T-cell (primary cell): Measurements from ENCODE around the gene MED17. TPM values are rescaled to one million over a fixed set of nuclear protein-coding genes. Genes with fewer than 3 reads are reported as not detected.
"Not testable (repeated sequence)": the region's sequence is repeated elsewhere in the genome, so short reads cannot be mapped to it uniquely, and the experiment has no call there.

Experiments used
- ATAC-seq, 4 experiments: fragments of 200-7000 bp in 3 of 4; fragments of 150-1000 bp in 1 of 4; cut with Tn5 transposase; replicated peaks in 1 of 4; 1 replicate in 3 of 4; 2 replicates in 1 of 4; pipeline ENCODE4 v1.10.0; 2021; ENCODE audit warnings: moderate library complexity in 3 of 4, mild to moderate bottlenecking in 2 of 4, moderate number of reproducible peaks in 1 of 4
- CTCF ChIA-PET, 2 donors: fragments of 300-600 bp; sonication (Branson Sonifier 250); formaldehyde crosslinking; loops; one replicate each; lab custom pipeline; 2022; ENCODE audit warnings: antibody characterized with exemption in 2 of 2; lab: Charles Lee
- POLR2A ChIA-PET, 2 donors: fragments of 300-600 bp; sonication (Branson Sonifier 250); formaldehyde crosslinking; loops; one replicate each; lab custom pipeline; 2022; ENCODE audit warnings: antibody characterized with exemption in 2 of 2; lab: Charles Lee
- DNase-seq, 35 experiments: peaks; one replicate each; pipeline versions ENCODE4 v3.0.0 to v3.0.0-alpha.2; 2013 to 2023
- H3K27ac ChIP-seq: one replicate; pipeline ENCODE4 v1.5.1; 2013; ENCODE audit warnings: low read length
- H3K27me3 ChIP-seq, 2 experiments: replicated peaks in 1 of 2; 1 replicate in 1 of 2; 2 replicates in 1 of 2; pipeline versions ENCODE4 v1.6.1 to v1.7.0; 2013; ENCODE audit warnings: low read length in 1 of 2, mixed read lengths in 1 of 2; ENCODE audit not compliant: control insufficient read depth in 2 of 2, insufficient read depth in 2 of 2; ENCODE audit errors: extremely low read depth in 1 of 2
- H3K36me3 ChIP-seq, 2 donors: 1 replicate in 1 of 2; 2 replicates in 1 of 2; pipeline versions ENCODE4 v1.6.1 to v1.7.0; 2013; ENCODE audit warnings: low read length in 1 of 2; ENCODE audit not compliant: control insufficient read depth in 2 of 2, insufficient read depth in 1 of 2; ENCODE audit errors: extremely low read depth in 1 of 2
- H3K4me1 ChIP-seq, 2 experiments: 1 replicate in 1 of 2; 2 replicates in 1 of 2; pipeline versions ENCODE4 v1.6.1 to v1.7.0; 2013; ENCODE audit warnings: low read length in 2 of 2, mixed read lengths in 1 of 2; ENCODE audit not compliant: insufficient read depth in 2 of 2, control insufficient read depth in 1 of 2; ENCODE audit errors: extremely low read depth in 1 of 2
- H3K4me3 ChIP-seq, 2 donors: 1 replicate in 1 of 2; 2 replicates in 1 of 2; pipeline versions ENCODE4 v1.5.1 to v1.7.0; 2013; ENCODE audit warnings: mild to moderate bottlenecking in 2 of 2, low read length in 1 of 2, moderate library complexity in 1 of 2; ENCODE audit not compliant: control insufficient read depth in 1 of 2; ENCODE audit errors: extremely low read depth in 1 of 2
- H3K9me3 ChIP-seq: 2 replicates; pipeline ENCODE4 v1.7.0; 2013
- H3K27ac Mint-ChIP-seq, 2 donors: one replicate each; pipeline ENCODE4 v1.8.0; 2020 to 2021; ENCODE audit warnings: mild to moderate bottlenecking in 2 of 2, mixed read lengths in 2 of 2
- H3K27me3 Mint-ChIP-seq, 2 donors: one replicate each; pipeline ENCODE4 v1.8.0; 2021 to 2022; ENCODE audit warnings: mixed read lengths in 2 of 2
- H3K36me3 Mint-ChIP-seq: one replicate; pipeline ENCODE4 v1.8.0; 2021; ENCODE audit warnings: mixed read lengths
- H3K4me1 Mint-ChIP-seq, 3 donors: one replicate each; pipeline ENCODE4 v1.8.0; 2020 to 2022; ENCODE audit warnings: mixed read lengths in 3 of 3, mild to moderate bottlenecking in 1 of 3
- H3K4me3 Mint-ChIP-seq, 3 donors: one replicate each; pipeline ENCODE4 v1.8.0; 2020 to 2022; ENCODE audit warnings: mild to moderate bottlenecking in 3 of 3, mixed read lengths in 3 of 3, moderate library complexity in 3 of 3
- H3K9me3 Mint-ChIP-seq, 3 donors: one replicate each; pipeline ENCODE4 v1.8.0; 2020 to 2022; ENCODE audit warnings: mixed read lengths in 3 of 3
- WGBS: methylation state at CpG from one replicate; pipeline ENCODE4 v1.1.5; 2013; ENCODE audit warnings: missing lambda C conversion rate; ENCODE audit not compliant: insufficient coverage; 5-methylcytosine and 5-hydroxymethylcytosine counted together
- total RNA-seq, 35 experiments: library from RNA in 6 of 35; stranded (reverse) in 6 of 35; fragments of 120-200 nt in 1 of 35; gene quantifications; one replicate each; pipeline versions ENCODE4 v1.2.1 to v1.2.4 and lab custom pipeline; 2013 to 2026

Gene MED17
- total RNA-seq, 5 donors from 2014 or later (not counting 1 experiment from before 2014, with no cell fraction given): 64.1 to 71.7 (median 67.1) TPM

DNA sequence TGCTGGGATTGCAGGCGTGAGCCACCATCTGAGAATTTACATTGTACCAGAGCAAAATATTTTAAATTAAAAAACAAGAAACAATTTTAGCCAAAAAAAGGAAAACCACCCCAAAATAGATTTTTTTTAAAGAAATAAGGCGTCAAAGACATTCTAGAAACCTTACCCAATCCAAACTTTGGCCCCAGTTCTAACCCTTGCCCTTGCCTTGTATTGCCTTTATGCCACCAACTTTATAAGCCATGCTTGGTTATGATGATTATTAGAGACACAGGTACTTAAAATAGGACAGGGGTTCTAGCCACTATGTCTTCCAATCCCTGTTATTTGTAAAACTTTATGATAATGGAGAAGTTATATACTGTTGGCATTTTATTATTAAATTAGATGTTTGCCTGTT, 30.8 kb upstream of the MED17 start:
- Histone ChIP-seq H3K27ac (no peak overlapping the region), H3K27me3 (no peaks in the 10 kb centered on the region), H3K4me1 (no peaks in the 10 kb centered on the region), H3K9me3 (no peaks in the 10 kb centered on the region), H3K36me3 (peaks cover 11 to 45% of the 10 kb centered on the region in 2 donors), H3K4me3 (no peak overlapping the region)
- ATAC-seq: no peak
- H3K36me3 Mint-ChIP-seq: peaks cover 42% of the 10 kb centered on the region
- H3K4me3 Mint-ChIP-seq: no peak overlapping the region
- H3K4me1 Mint-ChIP-seq: peaks cover 0 to 3% (median under 1%) of the 10 kb centered on the region in 3 donors
- no peaks in the 10 kb centered on the region for H3K27me3 Mint-ChIP-seq
- POLR2A ChIA-PET: interaction anchor here in 1 of 2 donors (0.6 kb wide), 1 partner anchor 13 kb away, joined by 3 read pairs; no protein-coding TSS in a partner anchor
- no peaks in the 10 kb centered on the region for H3K9me3 Mint-ChIP-seq
- WGBS: no CpG with 5 or more reads among the region's 2 CpGs
- no peak for DNase-seq
- H3K27ac Mint-ChIP-seq: no peak overlapping the region
- CTCF ChIA-PET: no interaction called here

DNA sequence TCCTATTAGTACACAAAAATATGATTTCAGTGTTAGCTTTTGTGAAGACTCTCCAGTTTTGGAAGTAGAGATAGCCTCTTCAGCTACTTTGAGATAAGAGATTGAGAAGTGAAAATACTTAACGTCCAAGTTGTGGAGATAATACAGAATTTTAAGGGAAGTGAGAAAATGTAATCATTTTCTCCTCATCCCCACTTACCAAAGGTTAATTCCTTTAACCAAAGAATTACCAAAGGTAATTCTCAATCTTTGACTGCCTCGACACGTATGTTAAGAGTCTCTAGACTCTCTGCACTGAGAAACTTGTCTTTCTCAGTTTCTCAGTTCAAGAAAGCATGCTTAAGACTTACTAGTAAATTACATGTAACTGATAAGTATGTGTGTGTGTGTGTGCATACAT, 27.3 kb upstream of the MED17 start:
- no peaks in the 10 kb centered on the region for H3K9me3 Mint-ChIP-seq
- peaks cover 0 to 3% (median 0%) of the 10 kb centered on the region in 3 donors for H3K4me1 Mint-ChIP-seq
- Histone ChIP-seq H3K9me3 (no peaks in the 10 kb centered on the region), H3K4me1 (no peaks in the 10 kb centered on the region), H3K27me3 (no peaks in the 10 kb centered on the region), H3K36me3 (peaks cover 15 to 60% of the 10 kb centered on the region in 2 donors), H3K4me3 (no peak overlapping the region), H3K27ac (no peak overlapping the region)
- ATAC-seq: no peak
- WGBS: no CpG with 5 or more reads among the region's 3 CpGs
- POLR2A ChIA-PET: interaction anchor here in 1 of 2 donors (0.6 kb wide), 1 partner anchor 19 kb away, joined by 4 read pairs; no protein-coding TSS in a partner anchor
- H3K27me3 Mint-ChIP-seq: no peaks in the 10 kb centered on the region
- no peak overlapping the region for H3K4me3 Mint-ChIP-seq
- CTCF ChIA-PET: no interaction called here
- no peak overlapping the region for H3K27ac Mint-ChIP-seq
- peaks cover 44% of the 10 kb centered on the region for H3K36me3 Mint-ChIP-seq
- no peak for DNase-seq

- no peaks in the 10 kb centered on the region for H3K27me3 Mint-ChIP-seq
- no peaks in the 10 kb centered on the region for H3K9me3 Mint-ChIP-seq
- CTCF ChIA-PET: no interaction called here
- no peak overlapping the region for H3K4me3 ChIP-seq
- no peak for ATAC-seq
- peaks cover 0 to 1% (median 0%) of the 10 kb centered on the region in 3 donors for H3K4me1 Mint-ChIP-seq
- H3K36me3 ChIP-seq: peaks cover 15 to 61% of the 10 kb centered on the region in 2 donors
- H3K27me3 ChIP-seq: no peaks in the 10 kb centered on the region
- 100% methylated on average over 1 of the region's 3 CpGs for WGBS
- no peaks in the 10 kb centered on the region for H3K9me3 ChIP-seq
- no peak overlapping the region for H3K27ac Mint-ChIP-seq
- no peaks in the 10 kb centered on the region for H3K4me1 ChIP-seq
- H3K27ac ChIP-seq: no peak overlapping the region
- POLR2A ChIA-PET: no interaction called here
- no peak overlapping the region for H3K4me3 Mint-ChIP-seq
- DNase-seq: no peak
- peaks cover 41% of the 10 kb centered on the region for H3K36me3 Mint-ChIP-seq
Observed at GRCh38 chr11:93757301-93757700, 26.8 kb upstream of the MED17 start.

- CTCF ChIA-PET: no interaction called here
- Mint-ChIP-seq H3K4me3 (no peak overlapping the region), H3K4me1 (no peaks in the 10 kb centered on the region), H3K27me3 (no peaks in the 10 kb centered on the region), H3K27ac (no peak overlapping the region), H3K9me3 (no peaks in the 10 kb centered on the region), H3K36me3 (peaks cover 41% of the 10 kb centered on the region)
- POLR2A ChIA-PET: no interaction called here
- DNase-seq: no peak
- H3K36me3 ChIP-seq: peaks cover 12 to 66% of the 10 kb centered on the region in 2 donors
- no peak for ATAC-seq
- no peak overlapping the region for H3K27ac ChIP-seq
- no peaks in the 10 kb centered on the region for H3K27me3 ChIP-seq
- no peaks in the 10 kb centered on the region for H3K4me1 ChIP-seq
- no peak overlapping the region for H3K4me3 ChIP-seq
- H3K9me3 ChIP-seq: no peaks in the 10 kb centered on the region
- WGBS: 97% methylated on average over 34 of the region's 38 CpGs
Observed at GRCh38 chr11:93757924-93758865, 25.9 kb upstream of the MED17 start.

DNA sequence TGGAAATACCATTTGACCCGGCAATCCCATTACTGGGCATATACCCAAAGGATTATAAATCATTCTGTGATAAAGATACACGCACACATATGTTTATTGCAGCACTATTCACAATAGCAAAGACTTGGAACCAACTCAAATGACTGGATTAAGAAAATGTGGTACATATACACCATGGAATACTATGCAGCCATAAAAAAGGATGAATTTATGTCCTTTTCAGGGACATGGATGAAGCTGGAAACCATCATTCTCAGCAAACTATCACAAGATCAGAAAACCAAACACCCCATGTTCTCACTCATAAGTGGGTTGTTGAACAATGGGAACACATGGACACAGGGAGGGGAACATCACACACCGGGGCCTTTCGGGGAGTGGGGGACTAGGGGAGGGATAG, 25.0 kb upstream of the MED17 start:
- H3K9me3 Mint-ChIP-seq, CTCF ChIA-PET, H3K27ac ChIP-seq, H3K4me3 ChIP-seq, H3K4me3 Mint-ChIP-seq, H3K27me3 ChIP-seq, H3K27ac Mint-ChIP-seq, H3K9me3 ChIP-seq, H3K4me1 ChIP-seq, DNase-seq, POLR2A ChIA-PET, H3K27me3 Mint-ChIP-seq, ATAC-seq, H3K4me1 Mint-ChIP-seq: not testable (repeated sequence)
- no CpG with 5 or more reads among the region's 4 CpGs for WGBS
- peaks cover 41% of the 10 kb centered on the region for H3K36me3 Mint-ChIP-seq
- H3K36me3 ChIP-seq: peaks cover 12 to 59% of the 10 kb centered on the region in 2 donors

DNA sequence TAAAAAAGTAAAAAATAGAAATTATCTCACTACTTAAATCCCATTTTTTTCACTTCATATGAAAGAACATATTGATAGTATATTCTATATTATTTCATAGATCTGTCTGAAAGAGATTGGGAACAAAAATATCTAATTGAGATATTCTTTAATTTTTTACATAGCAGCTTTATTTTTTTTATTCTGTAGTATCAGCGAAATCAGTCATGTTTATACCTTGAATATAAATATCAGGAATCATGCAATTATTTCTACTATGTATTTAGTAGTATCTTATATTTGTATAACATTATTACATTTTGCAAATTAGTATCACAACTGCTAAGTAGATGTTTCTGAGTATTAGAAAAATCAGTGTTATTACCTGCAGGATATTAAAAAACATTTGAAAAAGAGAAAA, 22.2 kb upstream of the MED17 start:
- DNase-seq (no peak), ATAC-seq (no peak)
- H3K4me1 Mint-ChIP-seq: no peaks in the 10 kb centered on the region
- H3K36me3 Mint-ChIP-seq: peaks cover 41% of the 10 kb centered on the region
- no peak overlapping the region for H3K4me3 Mint-ChIP-seq
- Histone ChIP-seq H3K27ac (no peak overlapping the region), H3K9me3 (no peaks in the 10 kb centered on the region), H3K27me3 (no peaks in the 10 kb centered on the region), H3K4me3 (no peak overlapping the region), H3K36me3 (peaks cover 12 to 41% of the 10 kb centered on the region in 2 donors), H3K4me1 (no peaks in the 10 kb centered on the region)
- peaks cover 0 to under 1% (median 0%) of the 10 kb centered on the region in 3 donors for H3K9me3 Mint-ChIP-seq
- ChIA-PET POLR2A (interaction anchor here in 1 of 2 donors (1.0 kb wide), 1 partner anchor 21 kb away, joined by 3 read pairs; no protein-coding TSS in a partner anchor), CTCF (interaction anchor here in 1 of 2 donors (0.9 kb wide), 1 partner anchor 22 kb away, joined by 3 read pairs; the partner anchor contains the start of gene MED17)
- H3K27me3 Mint-ChIP-seq: no peaks in the 10 kb centered on the region
- H3K27ac Mint-ChIP-seq: no peak overlapping the region
- no CpG with 5 or more reads among the region's 1 CpG for WGBS
